H1 (cell line): Measurements from ENCODE around the gene USP54. TPM values are rescaled to one million over a fixed set of nuclear protein-coding genes. Genes with fewer than 3 reads are reported as not detected.

Experiments used
- CTCF ChIA-PET: fragments of 300-600 bp; sonication (Branson Sonifier 250); formaldehyde crosslinking; loops from one replicate; lab custom pipeline; 2021; ENCODE audit not compliant: partially characterized antibody; lab: Charles Lee
- POLR2A ChIA-PET: fragments of 300-600 bp; sonication (Branson Sonifier 250); formaldehyde crosslinking; loops from one replicate; lab custom pipeline; 2021; ENCODE audit warnings: inconsistent platforms; ENCODE audit not compliant: partially characterized antibody; lab: Charles Lee
- DNase-seq, 2 experiments: peaks; one replicate each; pipeline versions ENCODE4 v3.0.0 to v3.0.0-alpha.2; 2010 to 2022; ENCODE audit warnings: low spot score in 2 of 2, low read depth in 1 of 2, mixed read lengths in 1 of 2
- FAIRE-seq: peaks from 2 replicates; lab custom pipeline; 2011; peaks lifted over from hg19 to GRCh38; lab: Jason Lieb, UNC
- H2AFZ ChIP-seq: 2 replicates; pipeline ENCODE4 v1.8.1; 2012; ENCODE audit warnings: low read length, inconsistent platforms
- H2AK5ac ChIP-seq: 2 replicates; pipeline ENCODE4 v1.6.1; 2013; ENCODE audit warnings: low read depth, low read length
- H2BK120ac ChIP-seq: replicated peaks from 2 replicates; pipeline ENCODE3; 2013; ENCODE audit warnings: low read depth, low read length, inconsistent platforms
- H2BK12ac ChIP-seq: 2 replicates; pipeline ENCODE4 v1.6.1; 2013; ENCODE audit warnings: low read depth, low read length
- H2BK15ac ChIP-seq: 2 replicates; pipeline ENCODE4 v1.6.1; 2013; ENCODE audit warnings: low read length
- H2BK20ac ChIP-seq: 2 replicates; pipeline ENCODE4 v1.6.1; 2013; ENCODE audit warnings: low read length
- H2BK5ac ChIP-seq: 2 replicates; pipeline ENCODE4 v1.6.1; 2013; ENCODE audit warnings: low read depth, low read length
- H3K14ac ChIP-seq: 2 replicates; pipeline ENCODE4 v1.6.1; 2013; ENCODE audit warnings: inconsistent platforms; ENCODE audit not compliant: insufficient read length
- H3K18ac ChIP-seq: 2 replicates; pipeline ENCODE4 v1.6.1; 2013; ENCODE audit warnings: low read length; ENCODE audit errors: extremely low read depth
- H3K23ac ChIP-seq: 2 replicates; pipeline ENCODE4 v1.6.1; 2013; ENCODE audit warnings: inconsistent platforms; ENCODE audit not compliant: insufficient read length
- H3K23me2 ChIP-seq: 2 replicates; pipeline ENCODE4 v1.6.1; 2013; ENCODE audit warnings: low read depth, low read length
- H3K27ac ChIP-seq: 2 replicates; pipeline ENCODE4 v1.6.1; 2011; ENCODE audit warnings: low read depth, low read length, inconsistent platforms
- H3K27me3 ChIP-seq, 4 experiments: replicated peaks in 1 of 4; 1 replicate in 1 of 4; 2 replicates in 3 of 4; pipeline versions ENCODE4 v1.6.1 to v1.8.1; 2011 to 2013; ENCODE audit warnings: low read length in 3 of 4, mild to moderate bottlenecking in 3 of 4, inconsistent platforms in 2 of 4, mixed read lengths in 2 of 4, moderate library complexity in 1 of 4; ENCODE audit not compliant: control insufficient read depth in 3 of 4, insufficient read depth in 3 of 4; ENCODE audit errors: extremely low read depth in 1 of 4
- H3K36me3 ChIP-seq, 4 experiments: 2 replicates each; pipeline versions ENCODE4 v1.6.1 to v1.8.1; 2011 to 2013; ENCODE audit warnings: mild to moderate bottlenecking in 4 of 4, low read length in 3 of 4, moderate library complexity in 2 of 4, control low read depth in 1 of 4, inconsistent platforms in 1 of 4; ENCODE audit not compliant: insufficient read depth in 4 of 4, control insufficient read depth in 2 of 4
- H3K4ac ChIP-seq: replicated peaks from 2 replicates; pipeline ENCODE3; 2013; ENCODE audit warnings: low read length, low read depth, mixed read lengths, inconsistent platforms; ENCODE audit not compliant: insufficient read length
- H3K4me1 ChIP-seq, 4 experiments: replicated peaks in 1 of 4; 1 replicate in 1 of 4; 2 replicates in 3 of 4; pipeline versions ENCODE4 v1.6.1 to v1.8.1; 2011 to 2013; ENCODE audit warnings: low read length in 3 of 4, inconsistent platforms in 2 of 4, mixed read lengths in 1 of 4; ENCODE audit not compliant: insufficient read depth in 4 of 4, control insufficient read depth in 3 of 4
- H3K4me2 ChIP-seq, 2 experiments: 2 replicates each; pipeline versions ENCODE4 v1.6.1 to v1.8.1; 2011 to 2013; ENCODE audit warnings: low read depth in 2 of 2, low read length in 2 of 2, control low read depth in 1 of 2, inconsistent platforms in 1 of 2, mild to moderate bottlenecking in 1 of 2; ENCODE audit not compliant: insufficient read depth in 1 of 2
- H3K4me3 ChIP-seq, 4 experiments: fragments of 200-600, 300-600 bp in 1 of 4; sonication (generic), shearing (Covaris generic), sonication (Bioruptor Twin) in 1 of 4; 2 replicates each; pipeline versions ENCODE4 v1.5.1 to v1.8.1; 2011 to 2016; ENCODE audit warnings: low read length in 4 of 4, low read depth in 3 of 4, control low read depth in 2 of 4, inconsistent platforms in 2 of 4, mild to moderate bottlenecking in 2 of 4, mixed read lengths in 1 of 4, moderate library complexity in 1 of 4; ENCODE audit not compliant: insufficient read depth in 2 of 4; ENCODE audit errors: extremely low read depth in 1 of 4
- H3K56ac ChIP-seq: replicated peaks from 2 replicates; pipeline ENCODE3; 2013; ENCODE audit warnings: low read depth, mild to moderate bottlenecking, mixed read lengths, low read length, inconsistent platforms; ENCODE audit not compliant: insufficient read length
- H3K79me1 ChIP-seq: 2 replicates; pipeline ENCODE4 v1.6.1; 2013; ENCODE audit warnings: low read depth, low read length, control low read depth
- H3K79me2 ChIP-seq, 2 experiments: 2 replicates each; pipeline versions ENCODE4 v1.6.1 to v1.8.1; 2012 to 2013; ENCODE audit warnings: low read length in 2 of 2, mild to moderate bottlenecking in 2 of 2, inconsistent platforms in 1 of 2; ENCODE audit not compliant: insufficient read depth in 2 of 2, control insufficient read depth in 1 of 2
- H3K9ac ChIP-seq, 4 experiments: replicated peaks in 1 of 4; 1 replicate in 1 of 4; 2 replicates in 3 of 4; pipeline versions ENCODE4 v1.6.1 to v1.8.1; 2011 to 2013; ENCODE audit warnings: low read depth in 3 of 4, low read length in 3 of 4, control low read depth in 2 of 4, mild to moderate bottlenecking in 2 of 4, moderate library complexity in 2 of 4, inconsistent platforms in 1 of 4; ENCODE audit errors: extremely low read depth in 1 of 4
- H3K9me3 ChIP-seq, 2 experiments: 2 replicates each; pipeline versions ENCODE4 v1.6.1 to v1.8.1; 2012 to 2013; ENCODE audit warnings: mild to moderate bottlenecking in 2 of 2, moderate library complexity in 2 of 2, control low read depth in 1 of 2, inconsistent platforms in 1 of 2, low read depth in 1 of 2, low read length in 1 of 2, mixed read lengths in 1 of 2; ENCODE audit not compliant: insufficient read depth in 2 of 2
- H4K20me1 ChIP-seq, 2 experiments: replicated peaks in 1 of 2; 2 replicates each; pipeline versions ENCODE3 to v1.8.1; 2011 to 2013; ENCODE audit warnings: inconsistent platforms in 2 of 2, low read length in 2 of 2, mild to moderate bottlenecking in 1 of 2; ENCODE audit not compliant: insufficient read depth in 2 of 2, control insufficient read depth in 1 of 2
- H4K5ac ChIP-seq: 2 replicates; pipeline ENCODE4 v1.6.1; 2013; ENCODE audit warnings: low read length, low read depth, mixed read lengths, inconsistent platforms; ENCODE audit not compliant: insufficient read length
- H4K8ac ChIP-seq: 2 replicates; pipeline ENCODE4 v1.8.0; 2013; ENCODE audit warnings: mild to moderate bottlenecking, moderate library complexity, low read length, inconsistent platforms; ENCODE audit not compliant: insufficient read depth; ENCODE audit errors: extremely low read depth
- H4K91ac ChIP-seq: replicated peaks from 2 replicates; pipeline ENCODE3; 2013; ENCODE audit warnings: low read length, mixed read lengths, inconsistent platforms; ENCODE audit not compliant: insufficient read length
- ASH2L ChIP-seq: fragments of 200-600, 300-600 bp; sonication (generic); IDR thresholded peaks from one replicate; pipeline ENCODE4 v1.7.1; 2017; ENCODE audit warnings: low read length
- BRCA1 ChIP-seq: IDR thresholded peaks from 2 replicates; pipeline ENCODE4 v1.6.1; 2012; ENCODE audit warnings: low read depth, low read length, improper control_type of control experiment
- CBX8 ChIP-seq: fragments of 300-800, 300-1000 bp; sonication (generic); IDR thresholded peaks from 2 replicates; pipeline ENCODE4 v1.7.1; 2016; ENCODE audit warnings: low read depth, low read length, borderline replicate concordance
- EZH2 ChIP-seq: fragments of 200-600 bp; sonication (generic); IDR thresholded peaks from 2 replicates; pipeline ENCODE4 v1.7.1; 2012; ENCODE audit warnings: low read depth, mild to moderate bottlenecking, moderate library complexity, low read length, inconsistent platforms; ENCODE audit not compliant: severe bottlenecking
- POU5F1 ChIP-seq: IDR thresholded peaks from 2 replicates; pipeline ENCODE4 v1.6.1; 2011; ENCODE audit warnings: low read depth, mild to moderate bottlenecking, low read length, moderate library complexity
- RNF2 ChIP-seq: fragments of 200-900, 300-1000 bp; sonication (generic); IDR thresholded peaks from 2 replicates; pipeline ENCODE4 v1.7.1; 2016; ENCODE audit warnings: borderline replicate concordance, low read depth, mild to moderate bottlenecking, antibody characterized with exemption, low read length; ENCODE audit not compliant: poor library complexity, severe bottlenecking; ENCODE audit errors: missing control alignments
- SP4 ChIP-seq: IDR thresholded peaks from 2 replicates; pipeline ENCODE4 v1.6.1; 2012; ENCODE audit warnings: low read length, inconsistent platforms
- WGBS, 2 experiments: shearing (Covaris generic) in 1 of 2; methylation state at CpG; one replicate each; pipeline versions ENCODE4 v1.1.6 to v1.1.7; 2013 to 2015; ENCODE audit warnings: low lambda C conversion rate in 2 of 2, mixed read lengths in 2 of 2, inconsistent platforms in 1 of 2, low coverage in 1 of 2, missing lambda C conversion rate in 1 of 2; ENCODE audit not compliant: insufficient replicate concordance in 2 of 2, insufficient coverage in 1 of 2, insufficient read length in 1 of 2; ENCODE audit errors: extremely low coverage in 1 of 2, missing lambda C conversion rate in 1 of 2; 5-methylcytosine and 5-hydroxymethylcytosine counted together
- polyA plus RNA-seq, 7 experiments: library from polyadenylated mRNA; depleted of rRNA in 3 of 7; stranded (reverse) in 5 of 7; unstranded in 2 of 7; fragments of >200 nt in 5 of 7; fragments of 200-250 nt in 2 of 7; gene quantifications; 1 replicate in 5 of 7; 2 replicates in 1 of 7; 4 replicates in 1 of 7; pipeline versions ENCODE4 v1.2.1 to v1.2.3, GENCODE V29; 2011 to 2013; ENCODE audit warnings: missing spikeins in 2 of 7, mixed read lengths in 2 of 7
- total RNA-seq: library from RNA; stranded (reverse); fragmentation: NEBNext Ultra II Directional; extraction: Animal tissue kit (Norgen Biotek cat#: 25700); gene quantifications from 2 replicates; pipeline ENCODE4 v1.2.1, GENCODE V29; 2021
- TF ChIP-seq, protein P1 (sequence below): IDR thresholded peaks from 2 replicates; pipeline ENCODE4 v1.6.1; 2011; ENCODE audit warnings: low read depth, mild to moderate bottlenecking, low read length; ENCODE audit not compliant: insufficient read depth

Gene USP54
- total and polyA plus RNA-seq, 2 of the 8 experiments (the other 6 are each of a cell fraction or from before 2014, with no cell fraction given): 46.2 to 65.6 TPM

DNA sequence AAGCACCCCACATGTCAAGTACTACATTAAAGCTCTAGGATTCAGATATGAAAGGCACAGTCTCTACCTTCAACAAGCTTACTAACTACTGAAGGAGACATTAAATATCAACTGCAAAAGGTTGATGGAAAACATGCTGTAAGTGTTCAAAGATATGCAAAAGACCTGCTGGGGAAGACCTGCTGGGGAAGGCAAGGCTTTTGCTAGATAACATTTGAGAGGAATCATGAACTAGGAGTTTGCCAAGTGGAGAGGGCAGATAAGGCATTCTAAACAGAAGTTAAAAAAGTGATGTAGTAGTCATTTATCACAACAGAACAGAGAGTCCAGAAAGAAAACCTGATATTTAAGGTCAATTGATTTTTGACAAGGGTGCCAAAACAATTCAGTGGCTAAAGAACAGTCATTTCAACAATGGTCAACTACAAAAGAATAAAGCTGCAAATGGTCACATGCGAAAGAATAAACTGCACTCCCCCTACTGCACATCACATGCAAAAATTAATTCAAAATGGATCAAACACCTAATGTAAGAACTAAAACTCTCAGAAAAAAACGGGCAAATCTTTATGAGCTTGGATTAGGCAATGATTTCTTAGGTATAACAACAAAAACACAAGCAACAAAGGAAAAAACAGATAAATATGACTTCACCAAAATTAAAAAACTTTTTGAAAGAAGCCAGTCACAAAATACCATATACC, 134.8 kb downstream of the USP54 start:
- Histone ChIP-seq H2BK20ac (no peak overlapping the region), H3K27ac (no peak overlapping the region), H3K14ac (no peak overlapping the region), H3K4me3 (no peak overlapping the region), H3K18ac (no peak overlapping the region), H2BK120ac (no peak overlapping the region), H3K4me1 (no peaks in the 10 kb centered on the region), H3K27me3 (no peaks in the 10 kb centered on the region), H2BK12ac (no peak overlapping the region), H2BK5ac (no peak overlapping the region), H4K8ac (no peak overlapping the region), H3K56ac (no peak overlapping the region), H3K9me3 (no peaks in the 10 kb centered on the region), H4K5ac (no peak overlapping the region), H3K23me2 (no peaks in the 10 kb centered on the region), H2AFZ (no peak overlapping the region), H2AK5ac (no peak overlapping the region), H3K4me2 (no peak overlapping the region), H3K36me3 (peaks cover 0 to 13% (median 0%) of the 10 kb centered on the region in 4 experiments; a peak in 1 of 8 replicates), H4K20me1 (no peaks in the 10 kb centered on the region), H3K4ac (no peak overlapping the region), H3K79me2 (no peaks in the 10 kb centered on the region), H3K79me1 (no peaks in the 10 kb centered on the region), H2BK15ac (no peak overlapping the region), H3K23ac (no peak overlapping the region), H4K91ac (no peak overlapping the region), H3K9ac (no peak overlapping the region)
- CTCF ChIA-PET: no interaction called here
- POLR2A ChIA-PET: no interaction called here
- TF ChIP-seq POU5F1 (no peak), CBX8 (no peak), ASH2L (no peak), RNF2 (no peak), SP4 (no peak), EZH2 (no peak), BRCA1 (no peak)
- TF ChIP-seq, protein P1, sequence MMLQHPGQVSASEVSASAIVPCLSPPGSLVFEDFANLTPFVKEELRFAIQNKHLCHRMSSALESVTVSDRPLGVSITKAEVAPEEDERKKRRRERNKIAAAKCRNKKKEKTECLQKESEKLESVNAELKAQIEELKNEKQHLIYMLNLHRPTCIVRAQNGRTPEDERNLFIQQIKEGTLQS: no peak
- WGBS, 2 experiments: 87% methylated on average over 2 of the region's 2 CpGs; no CpG with 5 or more reads in 1 of the 2 experiments
- FAIRE-seq (no peak), DNase-seq (no peak)
